Lung (tissue), 12 donors: ENCODE data around the gene SERP2. TPM values are rescaled to one million over a fixed set of nuclear protein-coding genes. Genes with fewer than 3 reads are reported as not detected.

Experiments
- ATAC-seq: fragments of 200-7000 bp; cut with Tn5 transposase; one replicate; pipeline ENCODE4 v1.9.1; 2020; ENCODE audit warnings: moderate number of reproducible peaks; ENCODE audit not compliant: insufficient read depth, low FRiP score
- DNase-seq, 3 donors: peaks; one replicate each; pipeline ENCODE4 v3.0.0-alpha.2; 2013 to 2017
- H3K27ac ChIP-seq, 2 donors: one replicate each; pipeline ENCODE4 v1.5.1; 2013; ENCODE audit warnings: mild to moderate bottlenecking in 2 of 2, moderate library complexity in 2 of 2, control low read depth in 1 of 2, inconsistent platforms in 1 of 2, low read depth in 1 of 2, low read length in 1 of 2
- H3K27me3 ChIP-seq, 3 donors: one replicate each; pipeline ENCODE4 v1.5.1; 2013; ENCODE audit warnings: low read length in 2 of 3; ENCODE audit not compliant: control insufficient read depth in 3 of 3, insufficient read depth in 3 of 3
- H3K36me3 ChIP-seq, 4 donors: one replicate each; pipeline ENCODE4 v1.5.1; 2013; ENCODE audit warnings: low read length in 4 of 4, mild to moderate bottlenecking in 1 of 4, moderate library complexity in 1 of 4; ENCODE audit not compliant: control insufficient read depth in 4 of 4, insufficient read depth in 4 of 4
- H3K4me1 ChIP-seq, 5 donors: one replicate each; pipeline ENCODE4 v1.5.1; 2013; ENCODE audit warnings: low read length in 5 of 5, mild to moderate bottlenecking in 2 of 5, moderate library complexity in 1 of 5; ENCODE audit not compliant: control insufficient read depth in 5 of 5, insufficient read depth in 5 of 5
- H3K4me3 ChIP-seq: one replicate; pipeline ENCODE4 v1.5.1; 2013; ENCODE audit warnings: mild to moderate bottlenecking, control low read depth, moderate library complexity
- H3K9ac ChIP-seq, 2 donors: one replicate each; pipeline ENCODE4 v1.5.1; 2013; ENCODE audit warnings: low read length in 2 of 2, control low read depth in 1 of 2; ENCODE audit not compliant: insufficient read depth in 1 of 2
- H3K9me3 ChIP-seq, 4 donors: one replicate each; pipeline ENCODE4 v1.5.1; 2013; ENCODE audit warnings: low read length in 3 of 4, mild to moderate bottlenecking in 1 of 4, moderate library complexity in 1 of 4; ENCODE audit not compliant: control insufficient read depth in 4 of 4, insufficient read depth in 3 of 4
- CTCF ChIP-seq: IDR thresholded peaks from 2 replicates; pipeline ENCODE4 v1.5.1; 2012; ENCODE audit warnings: mild to moderate bottlenecking; ENCODE audit errors: control extremely low read depth, extremely low read depth
- WGBS, 2 donors: extraction: QIAGEN DNeasy Blood & Tissue Kit; methylation state at CpG; one replicate each; pipeline ENCODE4 v1.1.7; 2013; 5-methylcytosine and 5-hydroxymethylcytosine counted together
- polyA plus RNA-seq, 2 donors: library from polyadenylated mRNA; stranded (reverse); fragments of 200-250 nt; gene quantifications; one replicate each; pipeline ENCODE4 v1.2.1, GENCODE V29; 2013
- total RNA-seq, 2 donors: library from RNA; depleted of rRNA in 1 of 2; stranded (reverse); fragments of >200 nt in 1 of 2; gene quantifications; one replicate each; pipeline ENCODE4 v1.2.1, GENCODE V29; 2014 to 2021
- donor health status: control.
- donor health status: control.
- donor health status: Bipolar disorder and iron deficiency.
- donor health status: healthy.
- donor health status: DM: yes; HTN: yes; CAD: no.

Gene SERP2
- total and polyA plus RNA-seq, 4 donors: 4.2 to 6.9 (median 5.9) TPM

DNA sequence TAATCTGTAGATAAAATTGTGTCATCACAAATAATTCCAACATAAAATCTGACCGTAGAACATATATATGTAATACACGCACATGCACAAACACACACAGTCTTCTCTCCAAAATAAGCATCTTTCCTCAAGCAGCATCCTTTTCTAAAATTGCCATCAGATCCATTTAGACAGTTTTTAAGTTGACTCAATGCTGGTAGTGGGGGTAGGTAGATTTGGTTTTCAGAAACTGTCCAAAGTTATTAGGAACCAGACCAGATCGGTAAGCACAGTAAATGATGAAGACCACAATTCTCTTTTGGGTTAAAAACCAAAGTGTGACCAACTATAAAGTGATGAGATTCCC lies 64.6 kb downstream of the SERP2 start:
- ATAC-seq: no peak
- WGBS, 2 donors: 7 to 10% methylated on average over 3 of the region's 3 CpGs
- no peaks in the 10 kb centered on the region for H3K9me3 ChIP-seq

GRCh38 chr13:44439452-44440024 lies 65.9 kb downstream of the SERP2 start:
- peaks cover 0 to 24% (median 2%) of the 10 kb centered on the region in 5 donors for H3K4me1 ChIP-seq
- H3K4me3 ChIP-seq: no peak overlapping the region
- WGBS, 2 donors: 28 to 54% methylated on average over 4 of the region's 4 CpGs
- H3K27me3 ChIP-seq: no peaks in the 10 kb centered on the region
- peaks cover 0 to 13% (median 1%) of the 10 kb centered on the region in 4 donors for H3K36me3 ChIP-seq
- H3K9ac ChIP-seq: peak overlapping the region in 1 of 2 donors; percentile 34
- no peak overlapping the region for H3K27ac ChIP-seq
- ATAC-seq (no peak), DNase-seq (peak in 2 of 3 donors; percentile 44 to 57)
- no peak for TF ChIP-seq CTCF
- H3K9me3 ChIP-seq: no peaks in the 10 kb centered on the region

More for the DNA sequence above, 64.6 kb downstream of the SERP2 start:
- no peak overlapping the region for H3K27ac ChIP-seq
- no peak overlapping the region for H3K9ac ChIP-seq
- no peak for TF ChIP-seq CTCF
- H3K36me3 ChIP-seq: peaks cover 0 to 23% (median 7%) of the 10 kb centered on the region in 4 donors
- no peaks in the 10 kb centered on the region for H3K27me3 ChIP-seq
- no peak for DNase-seq
- no peak overlapping the region for H3K4me3 ChIP-seq
- H3K4me1 ChIP-seq: peaks cover 0 to 38% (median 13%) of the 10 kb centered on the region in 5 donors

GRCh38 chr13:44440046-44440608 lies 66.5 kb downstream of the SERP2 start:
- Histone ChIP-seq H3K27ac (no peak overlapping the region), H3K36me3 (peaks cover 0 to 9% (median 0%) of the 10 kb centered on the region in 4 donors), H3K4me3 (no peak overlapping the region), H3K27me3 (no peaks in the 10 kb centered on the region), H3K9ac (peak overlapping the region in 1 of 2 donors; percentile 34), H3K4me1 (peaks cover 0 to 21% (median 0%) of the 10 kb centered on the region in 5 donors), H3K9me3 (no peaks in the 10 kb centered on the region)
- no peak for TF ChIP-seq CTCF
- WGBS, 2 donors: 78 to 82% methylated on average over 10 of the region's 10 CpGs
- DNase-seq: peak in 2 of 3 donors; percentile 51 to 56
- ATAC-seq: no peak

Other genes starting within 250 kb of the SERP2 start
- gene TSC22D1, start 202.5 kb downstream of the SERP2 start, total RNA-seq: 100 to 1,000 TPM; 159 to 179 TPM
- 10 to 100 TPM; 77.0 to 87.4 TPM for gene TSC22D1, start 202.5 kb downstream of the SERP2 start, polyA plus RNA-seq